Ramos (cell line): ENCODE data around the gene NACC2.
"Not testable (repeated sequence)": the region's sequence is repeated elsewhere in the genome, so short reads cannot be mapped to it uniquely, and the experiment has no call there.

Source experiments
- in situ Hi-C: fragments of 300-500 bp; cut with MboI; formaldehyde crosslinking; loops from one replicate; pipeline ENCODE4 v1.14.3; 2022; ENCODE audit warnings: low sequenced_read_pairs; ENCODE audit not compliant: unreplicated experiment

The NACC2 gene

DNA sequence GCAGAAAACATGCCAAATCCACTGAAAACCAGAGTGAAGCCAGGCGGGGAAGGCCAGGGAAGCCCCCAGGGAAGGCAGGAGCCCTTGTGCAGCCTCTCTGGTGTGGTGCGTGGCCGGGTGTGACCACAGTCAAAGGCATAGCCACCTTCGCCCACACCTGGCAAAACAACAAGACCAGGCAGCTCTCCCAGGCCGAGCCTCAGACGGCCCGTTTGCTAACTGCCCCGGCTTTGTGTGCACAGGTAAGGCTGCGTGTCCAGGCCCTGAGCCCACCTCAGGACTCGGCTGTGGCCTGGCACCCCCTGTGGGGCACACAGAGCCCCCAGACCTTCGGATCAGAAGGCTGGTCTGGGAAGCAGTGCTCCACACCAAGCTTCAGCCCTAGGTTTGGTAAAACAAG is 17.5 kb upstream of the NACC2 start:
- in situ Hi-C loops, result no loop called here

- in situ Hi-C loops, result no loop called here
Measured at GRCh38 chr9:136111910-136112309, 16.8 kb upstream of the NACC2 start.

- in situ Hi-C loops, result no loop called here
Measured at GRCh38 chr9:136111190-136111589, 16.1 kb upstream of the NACC2 start.

DNA sequence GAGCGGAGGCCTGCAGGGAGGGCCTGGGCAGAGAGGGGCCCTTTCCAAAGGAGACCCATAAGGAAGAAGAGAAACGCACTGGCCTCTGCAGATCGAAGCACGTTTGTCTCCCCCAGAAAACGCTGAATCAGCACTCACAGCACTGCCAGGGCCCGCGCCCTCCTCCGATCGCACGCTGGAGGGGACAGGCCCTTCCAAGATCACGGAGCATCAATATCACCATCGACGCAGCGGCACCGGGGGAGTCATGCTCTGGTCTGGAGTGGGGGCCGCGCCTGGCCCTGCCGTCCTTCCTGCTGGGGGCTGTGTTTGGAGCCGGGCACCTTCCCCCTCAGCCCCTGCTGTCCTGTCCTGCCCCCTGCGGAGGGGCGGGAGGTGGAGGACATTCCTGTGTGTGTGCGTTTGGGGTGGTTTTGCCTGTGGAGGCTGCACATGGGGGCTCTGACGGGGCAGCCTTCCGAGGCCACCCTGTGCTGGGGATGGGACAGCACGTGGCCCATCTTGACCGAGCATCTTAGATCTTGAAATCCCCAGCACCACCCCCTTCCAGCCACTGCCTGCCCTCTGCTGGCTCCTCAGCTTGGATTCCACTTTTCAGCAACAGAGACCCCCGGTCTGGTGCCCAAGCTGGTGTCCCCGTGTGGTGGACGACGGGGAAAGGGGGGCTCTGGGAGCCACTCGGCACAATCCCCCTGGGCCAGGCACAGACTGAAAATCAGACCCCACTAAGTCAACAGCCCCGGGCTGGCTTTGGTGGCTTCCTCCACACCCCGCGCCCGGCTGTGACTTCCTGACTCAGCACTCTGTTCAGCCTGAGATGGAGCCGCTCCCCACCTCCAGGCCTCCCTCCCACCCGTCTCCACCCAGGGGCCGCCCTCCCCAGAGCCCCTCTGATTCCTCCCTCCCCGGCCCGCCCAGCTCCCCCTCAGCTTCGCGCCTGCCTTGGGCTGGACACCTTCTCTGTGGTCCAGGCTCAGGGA is 15.3 kb upstream of the NACC2 start:
- in situ Hi-C loops, result no loop called here

- in situ Hi-C loops, result no loop called here
Measured at GRCh38 chr9:136109351-136110081, 14.4 kb upstream of the NACC2 start.

GRCh38 chr9:136108648-136109266 is 13.7 kb upstream of the NACC2 start:
- in situ Hi-C loops, result no loop called here

- in situ Hi-C loops, result no loop called here
Measured at GRCh38 chr9:136107953-136108647, 13.0 kb upstream of the NACC2 start.

GRCh38 chr9:136107155-136107952 is 12.3 kb upstream of the NACC2 start:
- in situ Hi-C loops, result no loop called here

GRCh38 chr9:136105398-136106135 is 10.5 kb upstream of the NACC2 start:
- in situ Hi-C loops, result no loop called here

- in situ Hi-C loops, result no loop called here
Measured at GRCh38 chr9:136104916-136105315, 9.8 kb upstream of the NACC2 start.

DNA sequence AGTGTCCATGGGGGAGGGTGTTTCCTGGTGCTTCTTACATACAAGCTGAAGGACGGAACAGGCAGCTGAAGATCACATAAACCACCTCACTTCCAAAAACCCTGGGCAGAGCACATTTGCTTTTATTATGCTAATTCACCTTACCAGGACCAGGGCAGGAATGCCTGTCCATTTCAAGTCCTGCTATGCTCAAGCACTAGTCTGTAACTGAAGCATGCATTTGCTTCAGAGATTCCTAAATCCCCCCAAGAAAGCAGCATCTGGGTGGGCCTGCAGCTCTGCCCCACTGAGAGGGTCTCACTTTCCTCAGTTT is 9.4 kb upstream of the NACC2 start:
- in situ Hi-C loops, result no loop called here

- in situ Hi-C loops, result no loop called here
Measured at GRCh38 chr9:136103651-136104487, 8.8 kb upstream of the NACC2 start.

GRCh38 chr9:136101615-136102074 is 6.6 kb upstream of the NACC2 start:
- in situ Hi-C loops, result not testable (repeated sequence)

DNA sequence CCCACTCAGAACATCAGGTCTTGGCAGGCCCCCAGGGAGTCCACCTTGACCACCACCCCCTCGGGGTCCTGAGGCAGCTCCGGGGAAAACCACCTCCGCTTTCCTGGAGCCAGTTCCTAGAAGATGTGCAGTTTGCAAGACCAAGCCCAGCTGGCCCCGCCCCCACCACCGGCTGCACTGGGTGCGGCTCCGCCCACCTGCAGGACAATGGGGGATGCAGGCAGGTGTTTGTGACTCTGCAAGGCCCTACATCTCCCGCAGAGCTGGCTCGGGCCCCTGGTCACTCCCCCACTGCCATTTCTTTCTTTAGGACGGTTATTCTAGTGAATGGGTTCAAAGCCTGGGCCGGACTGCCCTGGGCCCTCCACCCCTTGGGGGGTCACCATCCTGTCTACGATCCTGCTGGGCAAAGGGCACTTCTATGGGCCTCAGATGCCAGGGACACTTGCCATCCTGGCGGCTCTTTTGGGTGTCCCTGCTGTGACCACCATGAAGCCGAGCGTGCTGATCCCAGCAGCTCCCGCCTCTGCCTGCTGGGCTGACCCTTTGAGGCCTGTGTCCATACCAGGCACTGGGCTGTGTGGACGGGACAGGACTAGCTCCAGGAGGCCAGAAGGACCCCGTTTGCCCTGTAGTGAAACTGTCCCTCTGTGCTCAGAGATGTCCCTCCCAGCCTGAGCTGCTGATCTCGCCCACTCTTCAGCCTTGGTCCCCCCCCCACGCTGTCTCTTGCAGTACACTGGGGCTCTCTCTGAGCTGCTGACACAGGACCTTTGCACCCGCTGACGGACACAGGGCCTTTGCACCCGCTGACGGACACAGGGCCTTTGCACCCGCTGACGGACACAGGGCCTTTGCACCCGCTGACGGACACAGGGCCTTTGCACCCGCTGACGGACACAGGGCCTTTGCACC is 5.9 kb upstream of the NACC2 start:
- in situ Hi-C loops, result no loop called here

DNA sequence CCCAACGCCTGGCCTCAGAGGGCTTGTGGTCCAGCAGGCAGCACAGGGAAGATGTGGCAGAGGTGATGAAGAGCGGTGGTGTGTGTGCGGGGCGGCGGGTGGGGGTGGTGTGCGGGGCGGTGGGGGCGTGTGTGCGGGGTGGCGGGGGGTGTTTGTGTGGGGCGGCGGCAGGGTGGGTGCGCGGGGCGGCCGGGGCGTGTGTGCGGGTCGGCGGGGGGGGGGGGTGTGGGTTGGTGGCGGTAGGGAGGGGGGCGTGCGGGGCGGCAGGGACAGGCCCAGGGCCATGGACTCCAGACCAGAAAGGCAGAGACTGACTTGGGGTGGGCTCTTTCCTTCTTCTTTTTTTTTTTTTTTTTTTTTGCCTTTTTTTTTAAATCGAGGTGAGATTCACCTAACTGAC is 4.5 kb upstream of the NACC2 start:
- in situ Hi-C loops, result no loop called here

- in situ Hi-C loops, result no loop called here
Measured at GRCh38 chr9:136098844-136099243, 3.8 kb upstream of the NACC2 start.

- in situ Hi-C loops, result no loop called here
Measured at GRCh38 chr9:136098210-136098609, 3.1 kb upstream of the NACC2 start.
